GM12873 (cell line): ENCODE results near the gene SLC52A1.

ENCODE experiments used
- TF ChIP-seq, protein P1 (sequence below): IDR thresholded peaks from 2 replicates; pipeline ENCODE4 v1.5.1; 2012; ENCODE audit warnings: low read depth, mild to moderate bottlenecking, moderate library complexity, low read length, control low read depth; ENCODE audit not compliant: insufficient read depth; ENCODE audit errors: missing control alignments

Gene SLC52A1

DNA sequence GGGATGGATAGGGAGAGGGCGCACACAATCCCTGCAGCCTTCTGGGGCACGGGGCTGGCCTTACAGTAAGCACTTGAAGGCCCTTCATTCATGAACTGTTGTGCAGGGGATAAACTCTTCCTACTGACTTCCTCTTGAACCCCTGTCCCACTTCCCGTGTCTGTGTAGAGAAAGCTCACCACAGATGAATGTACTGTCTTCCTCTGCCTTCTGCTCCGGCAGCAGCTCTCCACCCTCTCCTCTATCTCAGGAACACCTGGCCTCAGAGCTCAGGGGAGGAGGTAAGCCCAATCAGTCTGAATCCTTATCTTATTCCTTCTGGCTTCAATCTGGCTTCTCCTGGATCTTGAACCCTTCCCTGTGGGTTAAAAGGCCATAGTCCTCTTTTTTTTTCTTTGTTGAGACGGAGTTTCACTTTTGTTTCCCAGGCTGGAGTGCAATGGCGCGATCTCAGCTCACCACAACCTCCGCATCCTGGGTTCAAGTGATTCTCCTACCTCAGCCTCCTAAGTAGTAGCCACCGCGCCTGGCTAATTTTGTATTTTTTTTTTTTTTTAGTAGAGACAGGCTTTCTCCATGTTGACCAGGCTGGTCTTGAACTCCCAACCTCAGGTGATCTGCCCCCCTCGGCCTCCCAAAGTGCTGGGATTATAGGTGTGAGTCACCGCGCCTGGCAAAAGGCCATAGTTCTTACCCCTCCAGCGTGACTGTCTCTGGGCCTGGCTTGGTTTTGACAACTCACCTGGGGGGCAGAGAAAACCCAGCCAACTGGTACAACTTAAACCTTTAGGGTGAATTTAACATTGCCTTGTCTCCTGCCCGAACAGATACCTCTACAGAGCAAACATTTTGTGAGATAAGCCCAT lies 7.2 kb upstream of the SLC52A1 start:
- TF ChIP-seq, protein P1, sequence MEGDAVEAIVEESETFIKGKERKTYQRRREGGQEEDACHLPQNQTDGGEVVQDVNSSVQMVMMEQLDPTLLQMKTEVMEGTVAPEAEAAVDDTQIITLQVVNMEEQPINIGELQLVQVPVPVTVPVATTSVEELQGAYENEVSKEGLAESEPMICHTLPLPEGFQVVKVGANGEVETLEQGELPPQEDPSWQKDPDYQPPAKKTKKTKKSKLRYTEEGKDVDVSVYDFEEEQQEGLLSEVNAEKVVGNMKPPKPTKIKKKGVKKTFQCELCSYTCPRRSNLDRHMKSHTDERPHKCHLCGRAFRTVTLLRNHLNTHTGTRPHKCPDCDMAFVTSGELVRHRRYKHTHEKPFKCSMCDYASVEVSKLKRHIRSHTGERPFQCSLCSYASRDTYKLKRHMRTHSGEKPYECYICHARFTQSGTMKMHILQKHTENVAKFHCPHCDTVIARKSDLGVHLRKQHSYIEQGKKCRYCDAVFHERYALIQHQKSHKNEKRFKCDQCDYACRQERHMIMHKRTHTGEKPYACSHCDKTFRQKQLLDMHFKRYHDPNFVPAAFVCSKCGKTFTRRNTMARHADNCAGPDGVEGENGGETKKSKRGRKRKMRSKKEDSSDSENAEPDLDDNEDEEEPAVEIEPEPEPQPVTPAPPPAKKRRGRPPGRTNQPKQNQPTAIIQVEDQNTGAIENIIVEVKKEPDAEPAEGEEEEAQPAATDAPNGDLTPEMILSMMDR: no peak

DNA sequence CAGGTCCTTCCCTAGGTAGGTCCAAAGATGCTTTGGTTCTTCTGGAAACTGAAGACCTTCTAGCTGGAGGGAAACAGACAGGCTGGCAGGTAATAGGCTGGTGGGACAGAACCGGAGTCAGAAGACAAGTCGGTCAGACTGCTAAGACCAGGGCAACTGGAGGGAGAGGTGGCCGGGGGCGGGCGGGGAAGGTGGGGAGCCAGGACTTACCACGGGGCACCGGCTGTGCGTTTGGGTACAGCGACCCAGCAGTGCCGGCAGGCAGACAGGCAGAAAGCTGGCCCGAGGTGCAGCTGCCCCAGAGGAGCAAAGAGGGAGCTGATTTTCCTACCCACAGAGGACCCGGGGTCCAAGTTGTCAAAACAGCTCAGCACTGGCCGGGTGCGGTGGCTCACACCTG lies 575 bp downstream of the SLC52A1 start:
- TF ChIP-seq, protein P1: no peak

DNA sequence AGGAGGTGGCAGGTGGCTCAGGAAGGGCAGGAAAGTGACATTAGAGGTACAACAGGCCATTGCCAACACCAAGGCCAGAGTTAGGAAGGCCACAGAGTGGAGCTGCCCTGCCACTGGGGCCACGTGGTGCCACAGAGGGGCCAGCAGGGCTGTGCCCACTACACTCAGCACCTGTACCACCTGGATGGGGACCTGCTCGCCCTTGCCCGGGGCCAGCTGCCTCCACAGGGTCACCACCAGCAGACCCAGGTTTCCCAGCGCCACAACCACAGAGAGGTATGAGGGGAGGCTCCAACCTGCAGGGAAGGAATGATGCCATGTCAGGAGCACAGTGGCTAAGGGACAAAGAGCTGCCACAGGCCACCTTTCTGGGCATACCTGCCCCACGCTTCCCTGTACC lies 1.2 kb downstream of the SLC52A1 start:
- TF ChIP-seq, protein P1: no peak

DNA sequence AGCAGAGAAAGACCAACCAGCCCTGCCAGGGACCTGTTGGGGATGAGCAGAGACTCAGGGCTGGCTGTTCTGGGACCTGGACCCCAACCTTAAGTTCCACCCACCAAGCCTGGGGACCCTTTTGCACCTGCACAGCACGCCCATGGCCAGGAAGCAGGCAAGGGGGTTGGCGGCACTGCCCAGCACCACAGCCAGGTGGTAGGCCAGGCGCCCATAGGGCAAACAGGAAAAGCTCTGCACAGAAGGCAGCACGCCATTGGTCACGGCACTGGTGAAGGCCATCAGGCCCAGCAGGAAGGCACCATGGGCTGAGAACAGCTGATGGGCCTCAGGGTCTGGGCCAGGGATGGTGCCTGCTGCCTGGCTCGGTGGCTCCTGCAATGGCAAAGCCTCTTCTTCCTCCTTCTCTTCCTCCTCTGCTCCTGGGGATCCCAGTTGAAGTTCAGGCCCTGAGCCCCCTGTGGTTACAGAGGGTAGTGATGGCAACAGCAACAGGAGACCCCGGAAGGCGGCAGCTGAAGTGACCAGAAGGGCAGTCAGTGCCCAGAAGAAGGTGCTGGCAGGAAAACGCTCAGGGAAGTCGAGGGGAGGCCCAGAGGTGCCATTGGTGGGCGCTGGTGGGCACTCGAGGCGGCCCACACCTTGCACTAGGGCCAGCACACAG lies 1.7 kb downstream of the SLC52A1 start:
- TF ChIP-seq, protein P1: no peak

DNA sequence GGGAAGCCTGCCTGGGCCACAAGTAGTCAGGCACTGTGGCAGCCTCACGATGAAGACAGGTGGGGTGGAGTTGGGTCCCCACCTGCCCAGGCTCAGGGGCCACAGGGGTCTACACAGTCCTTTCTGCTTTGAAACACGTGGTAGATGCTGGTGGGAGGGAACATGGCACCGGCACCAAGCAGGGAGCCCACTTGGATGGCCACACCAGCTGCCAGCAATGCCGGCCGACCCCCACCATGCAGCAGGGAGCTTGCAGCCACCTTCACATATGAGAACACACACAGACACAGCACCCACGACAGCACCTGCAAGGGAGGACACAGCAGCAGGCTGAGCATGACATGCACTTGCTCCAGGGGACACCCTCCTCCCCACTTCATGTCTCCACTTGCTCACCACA lies 2.4 kb downstream of the SLC52A1 start:
- TF ChIP-seq, protein P1: no peak

DNA sequence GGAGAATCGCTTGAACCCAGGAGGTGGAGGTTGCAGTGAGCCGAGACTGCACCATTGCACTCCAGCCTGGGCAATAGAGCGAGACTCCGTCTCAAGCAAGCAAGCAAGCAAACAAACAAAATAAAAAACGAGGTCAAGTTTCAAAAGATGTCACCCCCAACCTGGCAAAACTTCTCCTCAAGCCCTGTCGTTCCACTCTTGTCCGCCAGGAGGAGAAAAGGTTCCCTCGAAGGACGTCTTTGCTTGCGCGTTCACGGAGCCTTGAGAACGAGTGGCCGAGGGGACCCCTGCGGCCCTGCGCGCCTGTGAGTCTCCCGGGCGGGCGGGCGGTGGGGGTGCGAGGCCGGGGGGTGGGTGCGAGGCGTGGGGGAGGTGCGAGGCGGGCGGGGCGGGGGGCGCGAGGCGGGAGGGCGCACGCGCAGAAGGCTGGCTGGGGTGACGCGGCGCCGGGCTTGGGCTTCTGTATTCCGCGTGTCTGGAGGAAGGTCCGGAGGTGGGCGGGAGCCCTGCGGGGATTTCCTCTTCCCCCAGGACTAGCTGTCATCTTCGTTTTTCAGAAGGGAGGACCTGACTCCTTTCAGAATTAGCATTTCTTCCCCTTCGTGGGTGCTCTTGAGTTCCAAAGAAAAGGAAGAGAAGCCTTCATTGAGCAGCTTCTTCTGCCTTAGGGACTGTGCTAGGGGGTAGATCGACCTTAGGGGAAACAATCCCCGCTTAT lies 3.7 kb downstream of the SLC52A1 start:
- TF ChIP-seq, protein P1: peak; percentile 87

DNA sequence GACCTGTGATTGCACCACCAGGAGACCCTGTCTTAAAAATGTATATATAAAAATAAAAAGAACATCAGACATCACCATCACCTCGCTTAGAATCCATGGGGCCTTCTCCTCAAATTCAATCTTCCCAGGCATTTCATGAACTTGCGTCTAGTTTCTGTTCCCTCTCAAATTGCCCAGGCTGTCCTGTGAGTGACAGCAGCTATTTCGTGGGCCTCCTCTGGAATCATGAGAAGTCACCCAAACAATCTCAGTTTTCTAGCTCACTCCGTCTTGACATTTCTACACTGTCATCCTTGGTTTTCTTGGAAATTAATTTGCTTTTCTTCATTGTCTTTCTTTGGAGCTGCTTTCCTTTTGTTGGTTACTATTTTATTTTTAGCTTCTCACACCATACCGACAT lies 7.3 kb downstream of the SLC52A1 start:
- TF ChIP-seq, protein P1: no peak
